RPMI8226 (cell line): ENCODE data around the gene ACAD8.

Source experiments
- DNase-seq: peaks from one replicate; pipeline ENCODE4 v3.0.0-alpha.2; 2015

Gene ACAD8

DNA sequence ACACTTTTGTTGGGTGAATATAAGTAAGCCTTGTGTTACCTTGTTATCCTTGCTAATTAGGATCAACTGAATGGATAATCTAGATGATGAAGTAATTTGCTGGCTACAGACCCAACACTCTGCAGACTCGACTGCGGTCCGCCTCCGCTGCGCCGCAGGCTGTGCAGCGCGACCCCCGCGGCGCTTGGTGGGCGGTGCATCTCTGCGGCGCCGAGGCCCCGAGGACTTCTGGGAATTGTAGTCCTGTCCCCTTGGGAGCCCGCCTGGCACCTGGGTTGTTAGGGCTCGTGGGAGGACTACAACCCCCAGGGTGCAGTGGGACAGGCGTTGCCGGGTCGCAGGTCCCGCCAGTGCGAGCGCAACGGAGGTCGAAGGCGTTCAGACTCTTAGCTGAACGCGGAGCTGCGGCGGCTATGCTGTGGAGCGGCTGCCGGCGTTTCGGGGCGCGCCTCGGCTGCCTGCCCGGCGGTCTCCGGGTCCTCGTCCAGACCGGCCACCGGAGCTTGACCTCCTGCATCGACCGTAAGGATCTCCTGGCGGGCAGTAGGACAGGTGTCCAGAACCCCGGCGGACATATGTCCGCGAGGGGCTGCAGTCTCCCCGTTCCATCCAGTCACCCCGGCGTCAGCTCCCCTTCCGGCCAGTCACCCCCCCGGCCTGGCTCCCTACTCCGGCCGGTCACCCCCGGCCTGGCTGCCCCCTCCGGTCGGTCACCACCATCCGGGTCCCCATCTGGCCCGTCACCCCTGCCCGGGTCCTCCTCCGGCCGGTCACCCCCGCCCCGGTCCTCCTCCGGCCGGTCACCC lies at the start of gene ACAD8, which contains the start of gene THYN1:
ACAD8 (plus strand) TSS at position 381 of the 806 bp plus-strand sequence; CDS start at position 414, 33 bp downstream.
THYN1 (minus strand) TSS at position 165 of the 806 bp plus-strand sequence. CDS start 470 bp downstream, outside the sequence.
- DNase-seq: peak; percentile 93

DNA sequence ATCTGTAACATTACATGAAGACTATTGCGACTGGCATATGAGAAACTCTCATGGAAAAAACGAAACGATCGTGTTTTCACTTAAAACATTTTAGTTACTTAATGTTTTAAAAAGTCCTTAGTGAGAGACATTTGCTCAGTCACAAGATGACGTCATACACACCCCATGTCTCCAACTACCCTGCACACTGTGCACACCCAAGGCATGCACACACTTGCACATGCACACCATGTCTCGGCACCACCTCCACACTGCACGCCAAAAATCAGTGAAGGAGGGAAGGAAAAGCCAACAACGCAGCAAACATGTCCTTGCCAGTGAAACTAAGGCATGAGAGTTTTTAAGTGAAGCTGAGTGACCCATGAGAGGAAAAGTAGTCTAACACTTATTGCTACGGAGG lies 47.6 kb upstream of the ACAD8 start:
- DNase-seq: no peak

DNA sequence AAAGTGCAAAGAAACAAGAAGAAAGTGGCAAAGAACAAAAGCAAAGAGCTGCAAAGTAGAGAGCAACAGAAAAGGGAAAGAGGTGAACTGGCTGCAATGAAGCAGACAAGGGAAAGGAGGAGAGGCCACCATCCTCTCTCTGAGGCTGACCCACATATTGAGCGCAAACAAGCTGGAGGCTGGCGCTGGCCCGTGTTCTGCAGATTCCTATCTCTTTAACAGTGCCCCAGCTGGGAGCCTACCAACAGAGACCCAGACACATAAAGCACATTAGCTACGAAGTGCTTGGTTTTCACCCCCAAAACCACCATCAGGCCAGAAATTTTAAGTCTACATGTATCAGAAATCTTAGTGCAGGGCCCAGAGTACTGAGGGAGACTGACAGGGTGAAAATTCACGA lies 47.2 kb upstream of the ACAD8 start:
- DNase-seq: no peak

DNA sequence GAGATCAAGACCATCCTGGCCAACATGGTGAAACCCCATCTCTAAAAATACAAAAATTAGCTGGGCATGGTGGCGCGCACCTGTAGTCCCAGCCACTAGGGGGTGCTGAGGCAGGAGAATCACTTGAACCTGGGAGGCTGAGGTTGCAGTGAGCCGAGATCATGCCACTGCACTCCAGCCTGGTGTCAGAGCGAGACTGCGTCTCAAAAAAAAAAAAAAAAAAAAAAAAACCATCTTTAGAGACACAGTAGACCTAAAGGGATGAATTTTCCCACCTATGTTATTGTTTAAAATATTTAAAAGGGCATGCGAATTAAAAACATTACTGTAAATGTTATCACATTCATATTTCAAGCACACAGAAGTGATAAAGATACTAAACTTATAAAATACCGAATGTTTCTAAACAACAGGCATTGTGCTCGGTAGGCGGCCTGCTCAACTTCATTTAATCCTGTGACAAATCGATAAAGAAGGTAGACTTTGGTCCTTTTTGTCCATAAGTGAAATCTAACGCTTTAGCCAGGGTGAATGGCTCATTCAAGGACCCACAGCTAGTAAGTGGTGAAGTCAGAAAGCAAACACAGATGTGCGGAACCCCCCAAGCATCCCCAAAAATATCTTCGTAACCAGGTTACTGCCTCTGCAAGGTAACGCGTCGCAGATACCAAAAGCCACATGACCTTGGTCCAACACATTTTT lies 45.7 kb upstream of the ACAD8 start:
- peak; percentile 30 for DNase-seq

DNA sequence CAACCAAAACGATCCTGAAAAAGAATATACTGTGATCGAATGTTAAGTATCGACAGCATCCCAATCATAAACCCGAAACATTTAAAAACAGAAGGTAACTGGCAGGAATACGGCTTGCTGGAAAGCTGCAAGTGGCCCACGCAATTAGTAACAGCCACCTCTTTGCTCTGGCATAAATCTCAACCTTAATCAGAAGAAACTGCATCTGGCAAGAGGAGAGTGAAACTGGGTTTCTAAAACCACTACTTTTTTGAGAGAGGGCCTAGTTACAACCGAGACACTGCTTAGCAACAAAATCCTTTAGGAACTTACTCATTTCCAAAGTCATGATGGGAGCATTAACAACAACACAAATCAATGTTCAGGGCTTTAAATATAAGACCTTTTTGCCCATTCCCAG lies 37.5 kb upstream of the ACAD8 start:
- DNase-seq: no peak

DNA sequence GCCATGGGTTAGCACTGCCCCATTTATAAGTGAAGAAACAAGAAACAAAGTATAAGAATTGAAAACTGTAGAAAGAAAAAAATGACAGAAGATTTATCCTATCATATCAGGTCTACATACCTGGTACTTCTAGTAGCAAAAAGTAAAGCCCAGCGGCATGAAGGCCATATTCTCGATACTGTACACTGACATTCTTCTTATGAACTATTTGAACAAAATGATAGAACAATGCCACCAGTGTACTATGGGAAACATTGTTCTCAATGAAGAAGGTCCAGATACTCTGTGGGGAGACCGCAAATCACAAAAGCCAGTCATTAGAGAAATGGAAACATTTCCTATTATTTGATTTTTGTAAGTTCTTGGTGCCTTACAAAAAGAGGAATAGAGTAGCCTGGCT lies 36.6 kb upstream of the ACAD8 start:
- no peak for DNase-seq

DNA sequence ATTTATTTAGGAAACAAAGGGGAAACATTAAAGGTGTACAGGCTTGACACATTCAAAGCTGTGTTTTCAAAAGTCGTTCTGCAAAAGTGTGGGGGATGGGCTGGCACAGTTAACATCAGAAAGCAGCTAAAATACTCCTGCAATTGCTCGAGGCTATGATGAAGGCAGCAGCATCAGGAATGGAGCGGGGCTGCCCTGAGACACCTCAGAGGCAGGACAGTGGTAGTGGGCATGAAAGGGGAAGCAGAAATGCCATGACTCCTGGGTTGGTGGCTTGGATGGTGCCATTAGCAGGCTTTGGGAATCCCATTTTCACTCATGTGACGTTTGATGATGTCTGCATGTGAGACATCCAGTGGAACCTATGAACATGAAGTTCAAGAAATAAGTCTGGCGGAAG lies 30.2 kb upstream of the ACAD8 start:
- DNase-seq: peak; percentile 3

DNA sequence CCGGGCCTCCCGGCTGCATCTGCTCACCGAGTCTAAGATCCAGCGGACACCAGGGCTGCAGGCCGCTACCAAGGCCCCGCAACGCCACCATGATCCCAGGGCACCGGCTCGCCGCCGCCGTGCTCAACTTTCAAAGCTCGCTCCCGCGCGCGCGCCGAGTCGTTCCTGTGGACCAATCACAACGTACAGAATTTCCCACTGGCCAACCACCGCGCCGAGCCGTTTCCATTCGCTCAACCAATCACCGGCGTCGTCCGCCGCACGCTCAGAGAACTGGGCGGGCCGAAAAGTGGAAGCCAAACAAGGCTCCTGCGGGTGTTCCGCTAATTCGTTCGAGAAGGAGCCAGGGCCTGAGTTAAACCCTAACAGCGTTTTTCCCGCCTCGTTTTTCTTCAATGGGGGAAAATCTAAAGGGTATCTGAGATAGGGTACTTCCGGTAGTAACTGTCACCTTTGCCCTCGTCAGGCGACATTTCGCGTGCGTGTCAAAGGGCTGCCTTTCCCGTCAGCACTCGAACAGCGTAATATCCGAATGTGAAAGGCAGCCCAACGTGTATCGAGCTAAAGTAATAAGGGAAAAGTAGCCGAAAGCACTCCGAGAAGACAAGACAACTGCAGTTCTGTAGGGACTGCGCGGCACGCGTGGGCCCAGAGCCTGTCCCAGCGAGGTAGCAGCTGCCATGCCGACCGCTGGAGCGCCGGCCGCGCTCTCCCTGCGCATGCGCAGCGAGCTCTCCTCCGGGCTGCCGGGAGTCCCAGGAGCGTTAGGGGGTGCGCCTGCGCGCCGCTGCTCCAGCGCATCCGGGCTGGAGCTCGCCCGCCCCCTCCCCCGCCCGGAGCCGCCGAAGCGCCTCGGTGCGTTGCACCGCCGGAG lies 29.3 kb upstream of the ACAD8 start, which contains the start of the genes NCAPD3 and VPS26B:
NCAPD3 (minus strand) TSS at position 132 of the 874 bp plus-strand sequence; CDS start at position 91, 41 bp downstream.
VPS26B (plus strand) TSS at position 836 of the 874 bp plus-strand sequence. CDS start 452 bp downstream, outside the sequence.
- peak; percentile 95 for DNase-seq

DNA sequence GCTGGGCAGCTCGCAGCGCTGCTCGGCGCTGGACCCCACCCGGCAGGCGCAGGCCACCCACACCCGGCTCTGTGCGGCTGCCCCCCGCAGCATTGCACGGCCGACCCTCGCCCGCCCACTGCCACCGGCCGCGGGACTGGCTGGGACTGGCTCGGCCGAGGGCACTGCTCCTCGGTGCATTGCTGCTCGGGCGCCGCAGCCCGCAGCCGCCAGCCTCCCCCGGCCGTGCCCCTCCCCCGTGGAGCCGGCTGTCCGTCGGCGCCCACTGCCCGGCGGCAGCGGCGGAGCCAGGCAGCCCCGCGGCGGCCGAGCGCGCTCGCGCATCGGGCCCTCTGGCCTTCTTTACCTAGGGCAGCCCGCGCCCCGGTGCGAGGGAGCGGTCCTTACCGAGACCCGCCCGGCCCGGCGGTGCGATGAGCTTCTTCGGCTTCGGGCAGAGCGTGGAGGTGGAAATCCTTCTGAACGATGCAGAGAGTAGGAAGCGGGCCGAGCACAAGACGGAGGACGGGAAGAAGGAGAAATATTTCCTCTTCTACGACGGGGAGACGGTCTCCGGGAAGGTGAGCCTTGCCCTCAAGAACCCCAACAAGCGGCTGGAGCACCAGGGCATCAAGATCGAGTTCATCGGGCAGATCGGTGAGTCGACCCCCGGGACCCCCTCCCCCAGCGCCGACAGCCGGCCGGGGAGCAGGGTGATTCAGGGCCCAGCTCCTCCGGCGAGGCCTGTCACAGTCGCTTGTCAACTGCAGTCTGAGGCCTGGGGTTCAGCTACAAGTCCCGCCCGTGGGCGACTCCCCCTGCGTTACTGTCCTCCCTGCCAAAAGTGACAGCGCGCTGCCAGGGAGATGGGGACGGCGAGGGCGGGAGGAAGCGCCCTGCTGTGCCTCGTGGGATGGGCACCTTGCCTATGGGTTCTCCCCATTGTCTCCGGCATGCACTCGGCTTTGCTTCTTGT lies 28.4 kb upstream of the ACAD8 start:
- DNase-seq: peak; percentile 69

DNA sequence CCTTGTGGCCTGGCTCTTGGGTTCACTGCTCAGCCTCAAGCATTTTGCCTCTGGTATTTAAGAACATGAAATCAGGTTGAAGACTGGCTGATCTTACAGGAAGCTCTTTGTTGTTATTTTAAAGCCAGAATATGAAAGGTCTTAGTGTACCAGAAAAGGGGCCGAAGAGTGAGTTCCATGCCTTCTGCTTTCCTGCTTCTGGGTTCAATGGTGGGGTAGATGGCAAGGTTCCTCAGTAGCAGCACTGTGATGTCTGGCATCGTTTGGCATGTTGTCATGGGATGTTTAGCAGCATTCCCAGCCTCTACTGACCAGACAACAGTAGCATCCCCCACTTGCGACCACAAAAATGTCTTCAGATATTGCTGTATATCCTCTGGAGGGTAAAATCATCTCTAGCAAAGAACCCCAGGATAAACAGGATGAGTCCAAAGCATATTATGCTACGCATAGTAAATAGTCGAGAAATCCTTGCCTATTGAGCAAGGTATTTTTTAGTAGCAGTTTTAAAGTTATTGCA lies 26.5 kb upstream of the ACAD8 start:
- no peak for DNase-seq

DNA sequence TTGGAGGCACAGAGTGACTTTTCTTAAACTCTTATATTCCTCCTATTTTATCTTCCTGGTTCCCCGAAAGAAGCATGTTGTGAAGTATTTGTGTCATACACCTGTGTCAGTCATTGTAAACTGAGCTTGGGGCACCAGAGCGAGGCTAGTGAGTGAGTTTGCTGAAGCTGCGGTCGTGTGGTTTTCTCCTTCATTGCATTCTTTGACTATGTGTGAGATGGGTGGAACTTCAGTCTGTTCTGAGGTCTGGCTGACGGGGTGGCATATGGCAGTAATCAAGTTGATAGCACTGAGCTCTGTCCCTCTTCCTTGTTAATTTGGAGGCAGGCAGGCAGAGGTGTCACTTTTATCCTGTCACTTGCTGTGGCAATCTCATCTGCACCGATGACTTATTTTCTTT lies 24.7 kb upstream of the ACAD8 start:
- no peak for DNase-seq

DNA sequence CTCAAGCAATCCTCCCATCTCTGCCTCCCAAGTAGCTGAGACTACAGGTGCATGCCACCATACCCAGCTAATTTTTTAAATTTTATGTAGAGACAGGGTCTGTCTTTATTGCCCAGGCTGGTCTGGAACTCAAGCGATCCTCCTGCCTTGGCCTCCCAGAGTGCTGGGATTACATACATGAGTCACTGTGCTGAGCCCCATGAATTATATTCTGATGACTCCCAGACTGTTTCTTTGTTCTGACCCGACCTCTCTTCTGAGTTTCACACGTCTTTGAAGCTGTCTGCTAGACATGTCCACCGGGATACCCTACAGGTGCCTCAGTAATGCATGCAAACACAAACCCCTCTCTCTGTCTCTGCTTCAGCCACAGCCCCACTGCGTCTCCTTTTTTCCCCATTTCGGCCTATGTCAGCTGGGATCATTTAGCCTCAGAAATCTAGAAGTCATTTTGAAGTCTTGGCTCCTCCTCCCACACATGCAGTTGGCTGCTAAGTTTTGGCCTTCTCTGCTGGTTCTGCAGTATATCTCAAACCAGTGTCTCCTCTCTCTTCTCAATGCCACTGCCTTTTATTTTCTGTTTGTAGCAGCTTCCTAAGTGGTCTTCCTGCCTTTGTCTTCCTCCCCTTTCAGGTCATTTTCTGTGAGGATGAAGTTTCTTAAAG lies 24.1 kb upstream of the ACAD8 start:
- no peak for DNase-seq

DNA sequence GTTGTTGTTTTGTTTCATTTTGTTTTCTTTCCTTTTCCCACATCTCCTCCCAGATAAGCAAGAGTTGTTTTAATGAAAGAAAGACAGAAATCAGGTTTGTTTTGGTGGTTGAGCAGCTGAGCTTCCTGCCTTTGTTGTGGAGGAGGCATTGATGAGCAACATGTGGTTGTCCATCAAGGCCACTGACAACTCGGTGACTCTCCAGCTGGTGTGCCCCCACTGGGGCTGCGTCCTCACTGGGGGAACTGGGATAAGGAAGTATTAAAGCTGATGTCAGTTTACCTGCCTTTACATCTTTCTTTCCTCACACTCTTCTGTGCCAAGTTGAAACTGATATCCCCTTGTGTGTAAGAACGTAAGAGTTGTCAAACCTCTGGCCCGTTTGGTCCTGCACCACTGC lies 23.0 kb upstream of the ACAD8 start:
- DNase-seq: no peak

DNA sequence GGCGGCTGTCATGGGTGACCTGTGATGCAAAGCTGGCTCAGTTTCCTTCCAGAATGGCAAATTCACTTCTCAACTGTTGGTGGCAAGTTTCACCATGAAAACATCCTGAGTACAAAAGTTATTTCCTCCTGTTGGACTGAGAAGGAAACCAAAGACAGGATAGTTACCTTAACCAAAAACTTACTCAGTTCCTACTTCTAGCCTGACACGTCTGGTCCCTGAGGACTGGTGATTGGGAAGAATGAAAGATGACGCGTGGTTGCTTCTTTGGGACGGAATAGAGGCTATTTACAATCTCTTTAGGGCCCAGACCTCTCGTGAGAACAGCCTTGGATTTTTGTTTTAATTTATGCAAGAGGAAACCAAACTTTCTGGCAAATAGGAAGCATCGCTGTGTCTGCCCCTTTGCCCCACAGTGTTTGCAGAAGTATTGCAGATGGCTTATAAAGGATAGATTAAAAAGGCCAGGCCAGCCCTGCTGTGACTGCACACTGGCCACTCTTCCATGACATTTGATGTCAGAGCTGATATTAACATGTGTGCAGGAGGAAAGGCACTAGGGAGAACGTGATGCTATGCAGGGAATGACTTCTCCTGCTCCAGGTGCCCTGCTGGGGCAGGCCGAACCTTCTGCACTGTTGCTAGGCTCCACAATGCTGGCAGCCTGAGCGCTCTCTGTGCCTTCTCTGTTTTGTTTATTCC lies 21.3 kb upstream of the ACAD8 start:
- DNase-seq: no peak

DNA sequence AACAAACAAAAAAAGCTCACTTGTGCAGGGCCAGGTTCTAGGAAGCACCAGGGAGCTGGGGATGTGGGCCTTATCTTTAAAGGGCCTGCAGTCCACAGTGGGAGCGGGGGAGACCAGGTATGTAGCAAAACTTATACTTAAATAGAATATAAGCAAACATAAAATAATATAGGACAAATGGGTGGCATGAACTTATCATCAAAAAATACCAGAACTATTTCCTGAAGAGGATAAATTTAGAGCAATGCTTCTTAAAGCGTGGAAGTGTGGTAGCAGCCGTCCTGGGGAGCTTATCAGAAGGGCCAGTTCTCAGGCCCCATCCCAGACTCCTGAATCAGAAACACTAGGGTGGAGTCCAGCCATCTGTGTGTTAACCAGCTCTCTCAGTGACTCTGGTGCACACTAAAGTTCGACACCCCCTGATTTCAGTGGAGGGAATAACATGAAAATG lies 19.6 kb upstream of the ACAD8 start:
- no peak for DNase-seq

DNA sequence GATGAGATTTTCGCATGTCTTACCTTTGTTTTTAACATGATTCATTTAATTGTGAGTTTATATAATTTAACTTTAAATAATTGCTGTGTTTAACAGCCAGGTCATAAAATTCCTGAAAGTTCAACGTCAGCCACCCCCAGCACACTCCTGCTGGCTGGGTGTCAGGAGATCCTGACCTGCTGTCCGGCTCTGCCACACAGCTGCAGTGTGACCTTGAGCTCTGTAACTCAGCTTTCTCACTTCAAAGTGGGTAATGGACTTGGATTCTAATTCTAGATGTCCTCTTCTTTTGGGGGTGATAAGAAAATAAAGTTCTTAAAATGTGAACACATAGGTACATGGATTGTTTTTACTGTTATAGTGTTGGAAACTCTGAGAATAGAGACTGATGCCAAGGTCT lies 18.0 kb upstream of the ACAD8 start:
- no peak for DNase-seq

DNA sequence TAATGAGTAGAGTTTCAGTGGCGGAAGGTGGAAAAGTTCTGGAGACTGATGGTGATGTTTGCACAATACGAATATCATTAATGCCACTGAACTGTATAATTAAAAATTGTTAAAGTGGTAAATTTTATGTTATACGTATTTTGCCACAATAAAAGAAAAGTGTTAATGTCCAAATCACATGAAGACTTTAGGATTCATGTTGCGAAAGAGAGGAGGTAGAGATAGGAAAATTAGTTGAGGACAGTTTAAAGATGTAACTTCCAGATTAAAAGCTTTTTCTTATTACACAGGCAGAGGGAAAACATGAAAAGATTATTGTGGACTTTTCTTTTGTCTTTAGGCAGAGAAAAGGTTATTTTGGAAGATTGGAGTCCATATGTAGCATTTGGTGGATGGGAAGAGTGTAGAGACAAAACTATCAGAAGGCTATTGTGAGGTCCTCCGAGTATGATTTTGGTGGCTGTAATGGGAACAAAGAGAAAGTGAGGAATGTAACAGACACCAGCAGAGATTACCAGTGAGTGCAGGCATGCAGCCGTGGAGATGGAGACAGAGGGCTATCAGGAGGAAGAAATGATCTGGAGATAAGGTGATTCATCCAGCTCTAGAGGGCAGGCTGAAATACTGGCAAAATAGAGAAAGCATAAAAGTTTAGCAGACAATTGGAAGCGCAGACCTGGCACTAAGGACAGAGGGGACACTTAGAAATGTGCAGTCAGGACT lies 16.4 kb upstream of the ACAD8 start:
- no peak for DNase-seq

DNA sequence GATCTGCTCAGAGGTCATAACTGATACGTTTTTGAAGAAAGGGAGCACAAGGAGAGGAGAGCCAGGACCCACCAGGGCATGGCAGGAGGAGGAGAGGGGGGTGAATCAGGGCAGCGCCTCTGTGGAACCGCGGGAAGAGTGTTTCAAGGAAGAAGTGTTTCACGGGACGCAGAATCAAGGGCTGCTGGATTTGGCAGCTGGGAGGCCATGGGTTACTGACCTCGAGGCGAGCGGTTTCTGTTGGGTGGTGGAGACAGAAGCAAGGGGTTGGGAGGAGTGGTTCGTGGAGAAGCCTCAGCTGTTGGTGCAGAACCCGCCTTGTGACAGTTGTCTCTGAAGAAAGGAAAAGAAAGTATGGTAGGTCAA lies 15.8 kb upstream of the ACAD8 start:
- DNase-seq: no peak

DNA sequence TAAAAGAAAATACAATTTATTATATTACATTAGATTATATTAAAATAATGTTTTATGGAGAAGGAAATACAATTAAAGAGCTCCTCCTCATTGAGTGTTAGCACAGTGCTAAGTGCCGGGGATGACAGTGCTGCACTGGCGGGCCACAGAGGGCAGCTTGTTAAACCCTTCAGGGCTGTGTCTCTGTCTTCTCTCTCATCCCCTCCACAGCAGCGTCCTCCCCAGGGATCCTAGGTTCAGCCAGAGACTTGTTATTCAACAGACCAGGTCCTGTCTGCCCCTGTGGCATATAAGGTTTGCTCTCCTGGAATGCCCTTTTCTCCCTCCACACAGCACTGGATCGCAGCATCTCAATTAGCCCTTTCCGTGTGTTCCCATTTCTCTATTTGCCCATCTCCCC lies 14.4 kb upstream of the ACAD8 start:
- no peak for DNase-seq

DNA sequence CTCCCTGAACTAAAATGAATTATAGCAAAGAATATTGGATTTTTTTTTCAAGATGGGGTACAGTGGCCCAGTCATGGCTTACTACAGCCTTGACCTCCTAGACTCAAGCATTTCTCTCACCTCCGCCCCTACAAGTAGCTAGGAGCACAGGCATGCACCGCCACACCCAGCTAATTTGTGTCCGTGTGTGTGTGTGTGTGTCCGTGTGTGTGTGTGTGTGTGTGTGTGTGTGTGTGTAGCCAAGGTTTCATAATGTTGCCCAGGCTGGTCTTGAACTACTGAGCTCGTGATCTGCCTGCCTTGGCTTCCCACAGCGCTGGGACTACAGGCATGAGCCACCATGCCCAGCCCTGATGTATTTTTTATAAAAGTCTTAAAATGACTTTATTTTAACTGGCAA lies 12.8 kb upstream of the ACAD8 start:
- DNase-seq: no peak
